Heart right ventricle (tissue), 16 donors: ENCODE measurements around the gene GNGT1. TPM values are rescaled to one million over a fixed set of nuclear protein-coding genes. Genes with fewer than 3 reads are reported as not detected.

ENCODE experiments used
- ATAC-seq, 8 donors: fragments of 200-7000 bp; cut with Tn5 transposase; one replicate each; pipeline ENCODE4 v1.9.1; 2020; ENCODE audit warnings: mild to moderate bottlenecking in 8 of 8, moderate library complexity in 8 of 8, moderate number of reproducible peaks in 1 of 8
- DNase-seq, 2 donors: peaks; one replicate each; pipeline ENCODE4 v3.0.0-alpha.2; 2020
- H3K27ac ChIP-seq, 10 donors: fragments of 200-600 bp; sonication (generic) in 2 of 10; one replicate each; pipeline versions ENCODE4 v1.5.0 to v1.8.0; 2020 to 2022; ENCODE audit warnings: mild to moderate bottlenecking in 3 of 10
- H3K27me3 ChIP-seq, 7 donors: fragments of 200-600 bp; one replicate each; pipeline ENCODE4 v1.8.0; 2021 to 2022; ENCODE audit warnings: mild to moderate bottlenecking in 2 of 7
- H3K36me3 ChIP-seq, 9 donors: fragments of 200-600 bp; sonication (generic) in 1 of 9; one replicate each; pipeline versions ENCODE4 v1.5.0 to v1.8.0; 2020 to 2022; ENCODE audit warnings: mild to moderate bottlenecking in 2 of 9
- H3K4me1 ChIP-seq, 9 donors: fragments of 200-600 bp; sonication (generic) in 1 of 9; one replicate each; pipeline versions ENCODE4 v1.5.0 to v1.8.0; 2020 to 2022; ENCODE audit warnings: mild to moderate bottlenecking in 4 of 9
- H3K4me3 ChIP-seq, 10 donors: fragments of 200-600 bp; sonication (generic) in 2 of 10; one replicate each; pipeline versions ENCODE4 v1.5.0 to v1.8.0; 2020 to 2022; ENCODE audit warnings: mild to moderate bottlenecking in 7 of 10, moderate library complexity in 2 of 10
- H3K9me3 ChIP-seq, 11 donors: fragments of 200-600 bp in 10 of 11; sonication (generic) in 2 of 11; one replicate each; pipeline versions ENCODE4 v1.5.0 to v1.8.0; 2013 to 2022; ENCODE audit warnings: mild to moderate bottlenecking in 2 of 11, control low read depth in 1 of 11, moderate library complexity in 1 of 11
- CTCF ChIP-seq, 9 donors: fragments of 200-600 bp; sonication (generic) in 2 of 9; IDR thresholded peaks; one replicate each; pipeline versions ENCODE4 v1.5.0 to v1.8.0; 2021 to 2022; ENCODE audit warnings: antibody characterized with exemption in 9 of 9, mild to moderate bottlenecking in 5 of 9, moderate library complexity in 1 of 9
- WGBS, 2 donors: extraction: QIAGEN DNeasy Blood & Tissue Kit; methylation state at CpG; one replicate each; pipeline ENCODE4 v1.1.7; 2013; ENCODE audit warnings: inconsistent platforms in 1 of 2; 5-methylcytosine and 5-hydroxymethylcytosine counted together
- intact Hi-C, 10 donors: fragments of 100-400 bp; cut with DNase I; formaldehyde crosslinking; loops; one replicate each; pipeline versions ENCODE4 v1.11.1 to v1.14.2; 2022
- polyA plus RNA-seq, 2 donors: library from polyadenylated mRNA; stranded (reverse); fragments of 200-250 nt; gene quantifications; one replicate each; pipeline ENCODE4 v1.2.3, GENCODE V29; 2013
- total RNA-seq, 10 donors: library from RNA; stranded (reverse); fragmentation: NEBNext Ultra II Directional in 3 of 10; extraction: Animal tissue kit (Norgen Biotek cat#: 25700) in 3 of 10; gene quantifications; one replicate each; pipeline versions ENCODE4 v1.2.1 to v1.2.4, GENCODE V29; 2021 to 2023
- donor health status: Arrhythmogenic right ventricular cardiomyopathy.
- donor health status: ischemic (EF 13 %, LVEDD 7.1; RV severe dilation, severe dysfunction).
- donor health status: healthy with polysubstance abuse.
- donor health status: DM: no; HTN: yes; CAD: no.
- donor health status: DM: no; HTN: no; CAD: no.
- donor health status: ischemic (EF 25% LVEDD 6.9; RV normal size, moderate dysfunction).
- donor health status: ischemic (EF 25% LVEDD 5.7; RV mildly dilated, moderate dysfunction).
- donor health status: healthy.
- donor health status: DM: yes; HTN: yes; CAD: no.
- donor health status: Ischemic cardiomyopathy.
- donor health status: ischemic (EF 35%, LVEDD 5.7; RV mildly dilated, moderate dysfunction).
- donor health status: nonischemic (EF 11% LVEDD 7.7; RV severe dilation, severe dysfunction).
- donor health status: DM: yes; HTN: yes; CAD: no.
- donor health status: PGD.
- donor health status: ischemic (EF 29% LVEDD 5.4; RV normal size, mild dysfunction).
- donor health status: nonischemic (EF 23%, LVEDD 6.1; RV moderate dilation, normal function).

Gene GNGT1
- total and polyA plus RNA-seq, 12 donors: not detected

GRCh38 chr7:93920496-93921182 is 14.3 kb downstream of the GNGT1 start:
- peaks cover 0 to 33% (median 11%) of the 10 kb centered on the region in 9 donors for H3K4me1 ChIP-seq
- intact Hi-C loops: loop anchor here in 4 of 10 donors (5.0 kb wide), 1 partner anchor 82 kb away; the partner anchor contains the start of gene BET1 (in 4 of the 4)
- H3K36me3 ChIP-seq: peaks cover 0 to 5% (median 0%) of the 10 kb centered on the region in 9 donors
- peaks cover 0 to 30% (median 0%) of the 10 kb centered on the region in 7 donors for H3K27me3 ChIP-seq
- no peak for TF ChIP-seq CTCF (IDR thresholded peaks at IDR 0.05)
- peak overlapping the region; percentile 84 to 98 (median 90) for H3K27ac ChIP-seq
- 51 to 58% methylated on average over 6 of the region's 6 CpGs for WGBS, 2 donors
- H3K4me3 ChIP-seq: peak overlapping the region in 9 of 10 donors; percentile 49 to 80 (median 65)
- no peaks in the 10 kb centered on the region for H3K9me3 ChIP-seq
- no peak for DNase-seq
- ATAC-seq: peak in 1 of 8 donors; percentile 2

GRCh38 chr7:93921186-93921585 is 14.8 kb downstream of the GNGT1 start:
- 38 to 49% methylated on average over 8 of the region's 8 CpGs for WGBS, 2 donors
- ATAC-seq: peak in 2 of 8 donors; percentile 1 to 15
- Histone ChIP-seq H3K27ac (peak overlapping the region; percentile 84 to 98 (median 90)), H3K4me1 (peaks cover 0 to 37% (median 11%) of the 10 kb centered on the region in 9 donors), H3K36me3 (peaks cover 0 to 11% (median 0%) of the 10 kb centered on the region in 9 donors), H3K27me3 (peaks cover 0 to 30% (median 0%) of the 10 kb centered on the region in 7 donors), H3K4me3 (peak overlapping the region in 9 of 10 donors; percentile 49 to 80 (median 65)), H3K9me3 (no peaks in the 10 kb centered on the region)
- intact Hi-C loops: loop anchor here in 4 of 10 donors (5.0 kb wide), 1 partner anchor 81 kb away; the partner anchor contains the start of gene BET1 (in 4 of the 4)
- no peak for TF ChIP-seq CTCF (IDR thresholded peaks at IDR 0.05)
- no peak for DNase-seq

- peaks cover 0 to 30% (median 0%) of the 10 kb centered on the region in 7 donors for H3K27me3 ChIP-seq
- ATAC-seq (peak; percentile 91 to 98 (median 97)), DNase-seq (peak; percentile 87 to 90)
- H3K27ac ChIP-seq: peak within 1 kb of the TSS; percentile 84 to 98 (median 90)
- TF ChIP-seq CTCF (IDR thresholded peaks at IDR 0.05): peak in 2 of 9 donors; percentile 11 to 27
- WGBS, 2 donors: 2 to 3% methylated on average over 39 of the region's 39 CpGs
- intact Hi-C loops: loop anchor here in 4 of 10 donors (5.0 kb wide), 1 partner anchor 80 kb away; the partner anchor contains the start of gene BET1 (in 4 of the 4)
- peaks cover 0 to 44% (median 16%) of the 10 kb centered on the region in 9 donors for H3K4me1 ChIP-seq
- H3K36me3 ChIP-seq: peaks cover 0 to 18% (median under 1%) of the 10 kb centered on the region in 9 donors
- no peaks in the 10 kb centered on the region for H3K9me3 ChIP-seq
- H3K4me3 ChIP-seq: peak within 1 kb of the TSS; percentile 34 to 80 (median 62)
Measured at GRCh38 chr7:93921607-93922566, 15.5 kb downstream of the GNGT1 start, which contains the start of gene GNG11. Gene GNG11 (plus strand): TSS chr7:93921735. CDS start chr7:93922138, 403 bp downstream.
